Measurements from ENCODE around the gene IL18R1. TPM values are rescaled to one million over a fixed set of nuclear protein-coding genes. Genes with fewer than 3 reads are reported as not detected.
"Not testable (repeated sequence)": the region's sequence is repeated elsewhere in the genome, so short reads cannot be mapped to it uniquely, and the experiment has no call there.

The IL18R1 gene
- 0.10 TPM in 1 of 2 replicates, not detected in the other for total RNA-seq (2014; rRNA removed; shearing (Covaris generic))

GRCh38 chr2:102355526-102356380 is at the start of gene IL18R1:
Gene IL18R1 (plus strand): TSS chr2:102355796. CDS start chr2:102362661, 6,865 bp downstream.
- peak; percentile 66 for DNase-seq (ENCODE audit: low read depth)

DNA sequence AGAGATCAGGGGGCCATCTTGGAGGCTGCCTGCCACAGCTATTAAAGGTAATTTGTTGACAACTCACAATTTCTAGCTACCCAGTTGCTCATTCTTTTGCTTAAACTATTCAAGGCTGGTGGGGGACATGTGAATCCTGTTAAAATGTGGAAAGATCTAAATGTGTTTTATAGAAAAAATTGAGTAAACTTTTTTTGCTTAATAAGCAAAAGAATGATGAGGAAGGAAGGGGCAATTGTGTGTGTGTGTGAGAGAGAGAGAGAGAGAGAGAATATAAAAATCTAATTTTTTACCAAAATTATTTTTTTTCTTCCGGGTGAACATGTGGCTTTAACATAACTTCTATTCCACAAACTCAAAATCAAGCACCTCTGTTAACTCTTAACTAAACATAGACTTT is 49.5 kb upstream of the IL18R1 start:
- no peak for DNase-seq (ENCODE audit: low read depth)

- DNase-seq (ENCODE audit: low read depth), result no peak
Observed at GRCh38 chr2:102310964-102311640, 44.5 kb upstream of the IL18R1 start, which contains the start of gene IL1RL1. Gene IL1RL1 (plus strand): TSS chr2:102311563. CDS start chr2:102338265, 26,702 bp downstream.

- no peak for DNase-seq (ENCODE audit: low read depth)
Observed at GRCh38 chr2:102313025-102313424, 42.6 kb upstream of the IL18R1 start.

GRCh38 chr2:102313471-102313870 is 42.1 kb upstream of the IL18R1 start:
- no peak for DNase-seq (ENCODE audit: low read depth)

- no peak for DNase-seq (ENCODE audit: low read depth)
Observed at GRCh38 chr2:102313950-102314349, 41.6 kb upstream of the IL18R1 start.

GRCh38 chr2:102315921-102316320 is 39.7 kb upstream of the IL18R1 start:
- no peak for DNase-seq (ENCODE audit: low read depth)

- no peak for DNase-seq (ENCODE audit: low read depth)
Observed at GRCh38 chr2:102317715-102318114, 37.9 kb upstream of the IL18R1 start.

GRCh38 chr2:102318437-102318836 is 37.2 kb upstream of the IL18R1 start:
- no peak for DNase-seq (ENCODE audit: low read depth)

GRCh38 chr2:102321941-102322719 is 33.5 kb upstream of the IL18R1 start:
- DNase-seq (ENCODE audit: low read depth), result no peak

DNA sequence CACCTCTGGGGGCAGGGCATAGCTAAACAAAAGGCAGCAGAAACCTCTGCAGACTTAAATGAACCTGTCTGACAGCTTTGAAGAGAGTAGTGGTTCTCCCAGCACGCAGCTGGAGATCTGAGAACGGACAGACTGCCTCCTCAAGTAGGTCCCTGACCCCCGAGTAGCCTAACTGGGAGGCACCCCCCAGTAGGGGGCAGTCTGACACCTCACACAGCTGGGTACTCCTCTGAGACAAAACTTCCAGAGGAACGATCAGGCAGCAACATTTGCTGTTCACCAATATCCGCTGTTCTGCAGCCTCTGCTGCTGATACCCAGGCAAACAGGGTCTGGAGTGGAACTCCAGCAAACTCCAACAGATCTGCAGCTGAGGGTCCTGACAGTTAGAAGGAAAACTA is 30.7 kb upstream of the IL18R1 start:
- DNase-seq (ENCODE audit: low read depth), result not testable (repeated sequence)

- no peak for DNase-seq (ENCODE audit: low read depth)
Observed at GRCh38 chr2:102331311-102331980, 24.1 kb upstream of the IL18R1 start.

DNA sequence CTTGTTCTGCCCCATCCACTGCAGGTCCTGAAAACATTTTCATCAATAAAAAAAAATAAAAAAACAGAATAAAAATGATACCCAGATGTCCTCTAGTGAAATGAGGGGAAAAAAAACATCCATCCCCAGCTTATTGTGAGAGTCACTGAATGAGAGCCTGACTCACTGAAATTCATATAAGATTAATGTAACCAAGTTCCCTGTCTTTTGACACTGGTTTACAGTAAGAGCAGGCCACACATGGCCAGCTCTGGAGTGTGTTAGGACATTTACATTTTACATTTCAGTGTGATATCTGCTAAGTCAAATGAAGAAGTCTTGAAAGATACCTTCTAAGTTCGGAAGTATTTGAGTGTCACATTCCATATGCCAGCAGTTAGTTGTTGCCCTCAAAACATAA is 21.1 kb upstream of the IL18R1 start:
- DNase-seq (ENCODE audit: low read depth), result no peak

- DNase-seq (ENCODE audit: low read depth), result no peak
Observed at GRCh38 chr2:102335871-102336366, 19.7 kb upstream of the IL18R1 start.

GRCh38 chr2:102336502-102336945 is 19.1 kb upstream of the IL18R1 start:
- no peak for DNase-seq (ENCODE audit: low read depth)

DNA sequence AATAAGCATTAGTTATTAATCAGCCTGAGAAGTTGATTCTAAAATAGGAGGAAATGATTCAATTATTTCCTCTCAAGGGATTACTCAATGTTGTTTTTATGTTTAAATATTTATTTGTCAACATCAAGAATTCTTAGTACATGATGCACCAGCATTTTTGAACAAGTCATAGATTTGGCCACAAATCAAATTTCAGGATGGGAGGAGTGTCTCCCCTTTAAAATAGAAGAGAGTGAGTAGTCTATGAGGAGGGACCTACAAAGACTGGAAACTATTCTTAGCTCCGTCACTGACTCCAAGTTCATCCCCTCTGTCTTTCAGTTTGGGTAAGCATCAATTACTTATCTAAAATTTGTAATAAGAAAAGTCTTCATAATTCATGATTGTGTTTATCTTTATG is 18.6 kb upstream of the IL18R1 start:
- no peak for DNase-seq (ENCODE audit: low read depth)

- no peak for DNase-seq (ENCODE audit: low read depth)
Observed at GRCh38 chr2:102337481-102338386, 17.9 kb upstream of the IL18R1 start.

DNA sequence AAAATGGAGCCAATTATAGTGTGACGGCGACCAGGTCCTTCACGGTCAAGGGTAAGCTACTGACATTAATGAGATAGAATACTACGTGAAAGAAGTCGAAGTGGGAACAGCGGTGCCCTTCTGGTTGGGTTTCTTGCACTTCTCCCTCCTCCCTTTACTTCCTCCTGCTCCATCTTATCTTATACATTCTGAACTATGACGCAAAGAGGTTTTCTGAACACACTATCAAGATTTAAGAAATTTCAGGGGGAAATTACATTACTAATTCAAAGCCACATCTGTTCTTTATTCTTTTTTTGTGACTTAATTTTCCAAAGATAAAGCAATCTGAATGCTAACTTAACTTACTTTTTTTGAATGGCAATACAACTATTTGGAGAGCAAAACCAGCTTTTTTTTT is 14.8 kb upstream of the IL18R1 start:
- DNase-seq (ENCODE audit: low read depth), result no peak

- no peak for DNase-seq (ENCODE audit: low read depth)
Observed at GRCh38 chr2:102342888-102343287, 12.7 kb upstream of the IL18R1 start.

- DNase-seq (ENCODE audit: low read depth), result no peak
Observed at GRCh38 chr2:102344397-102344796, 11.2 kb upstream of the IL18R1 start.
